M059J (cell line): ENCODE data around the gene LOXL3. TPM values are rescaled to one million over a fixed set of nuclear protein-coding genes. Genes with fewer than 3 reads are reported as not detected.
"Not testable (repeated sequence)": the region's sequence is repeated elsewhere in the genome, so short reads cannot be mapped to it uniquely, and the experiment has no call there.

Experiments used
- DNase-seq: peaks from one replicate; pipeline ENCODE4 v3.0.0-alpha.2; 2012; ENCODE audit warnings: low read depth
- total RNA-seq: library from RNA; depleted of rRNA; stranded (reverse); fragments of >200 nt; shearing (Covaris generic); gene quantifications from 2 replicates; pipeline ENCODE4 v1.2.3, GENCODE V29; 2014; rRNA removed

Gene LOXL3
- total RNA-seq, 1 experiment from 2014 or later, result 66.9 TPM

- DNase-seq, result no peak
Observed at GRCh38 chr2:74488643-74489481, 64.9 kb downstream of the LOXL3 start.

DNA sequence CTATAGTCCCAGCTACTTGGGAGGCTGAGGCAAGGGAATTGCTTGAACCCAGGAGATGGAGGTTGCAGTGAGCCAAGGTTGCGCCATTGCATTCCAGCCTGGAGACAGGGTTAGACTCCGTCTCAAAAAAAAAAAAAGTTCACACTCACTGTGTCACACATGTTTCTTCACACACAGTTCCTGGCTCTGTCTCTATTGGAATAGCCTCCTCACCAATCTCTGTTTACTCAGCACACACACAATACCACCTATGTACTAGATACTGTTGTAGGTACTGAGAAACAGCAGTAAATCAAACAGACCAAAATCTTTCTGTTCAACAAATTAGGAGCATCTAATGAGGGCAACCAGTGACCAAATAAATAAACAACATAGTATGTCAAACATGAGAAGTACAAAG lies 67.6 kb downstream of the LOXL3 start:
- no peak for DNase-seq

GRCh38 chr2:74483675-74484164 lies 70.0 kb downstream of the LOXL3 start:
- not testable (repeated sequence) for DNase-seq

DNA sequence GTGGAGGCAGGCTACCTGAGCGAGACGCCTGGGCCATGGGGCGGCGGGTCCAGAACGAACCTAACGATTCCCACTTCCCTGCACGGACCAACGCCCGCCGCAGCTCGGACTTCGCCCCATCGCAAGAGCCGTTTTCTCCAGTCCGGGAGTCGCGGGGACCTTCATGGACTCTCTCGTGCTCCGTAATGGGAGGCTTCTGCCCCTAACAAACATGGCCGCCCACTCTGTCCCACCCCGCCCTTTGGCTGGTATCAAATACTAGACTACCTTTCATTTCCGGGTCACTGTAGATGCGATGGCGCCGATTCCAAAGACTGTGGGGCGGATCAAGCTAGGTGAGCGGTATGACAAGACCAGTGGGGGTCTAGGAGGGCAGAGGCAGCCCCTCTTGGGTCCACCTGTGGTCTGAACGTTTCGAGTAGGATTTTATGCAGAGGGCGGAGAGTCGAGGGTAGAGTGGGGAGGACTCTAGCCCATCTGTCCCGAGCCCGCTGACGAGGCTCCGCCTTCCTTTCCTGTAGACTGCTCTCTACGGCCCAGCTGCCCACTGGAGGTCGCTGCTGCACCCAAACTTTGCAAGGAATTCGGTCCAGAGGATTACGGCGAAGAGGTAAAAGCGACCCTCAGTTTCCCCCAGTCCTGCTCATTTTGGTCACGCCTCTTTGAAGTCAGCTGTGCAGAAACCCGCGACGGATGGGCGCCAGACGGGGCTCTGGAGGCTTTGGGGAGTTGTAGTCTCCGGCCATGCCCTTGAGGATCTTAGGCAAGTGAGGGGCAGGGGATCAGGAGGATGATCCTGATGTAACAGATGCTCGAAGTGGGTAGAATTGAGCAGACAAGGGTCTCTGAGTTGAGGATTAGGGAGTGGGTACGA lies 70.7 kb downstream of the LOXL3 start, which contains the start of the genes CCDC142 and TTC31:
Gene CCDC142 (minus strand): TSS at position 198 of the 874 bp plus-strand sequence. CDS start 161 bp downstream, at position 37.
Gene TTC31 (plus strand): TSS at position 281 of the 874 bp plus-strand sequence. CDS start 15 bp downstream, at position 296.
- peak; percentile 94 for DNase-seq

Other genes starting within 250 kb of the LOXL3 start
- 0.02 TPM in 1 of 2 replicates, not detected in the other for gene SLC4A5, start 210.5 kb downstream of the LOXL3 start, total RNA-seq
- gene DCTN1, start 173.6 kb downstream of the LOXL3 start, total RNA-seq, result 51.5 and 87.0 TPM in 2 replicates
- gene C2orf81, start 132.3 kb downstream of the LOXL3 start, total RNA-seq, result 0.57 and 1.6 TPM in 2 replicates
- 60.2 and 64.7 TPM in 2 replicates for gene WDR54, start 132.2 kb downstream of the LOXL3 start, total RNA-seq
- gene RTKN, start 112.0 kb downstream of the LOXL3 start, total RNA-seq, result 10.5 and 12.1 TPM in 2 replicates
- 7.8 and 27.8 TPM in 2 replicates for gene INO80B, start 98.9 kb downstream of the LOXL3 start, total RNA-seq
- 45.2 and 55.7 TPM in 2 replicates for gene WBP1, start 95.5 kb downstream of the LOXL3 start, total RNA-seq
- gene MOGS, start 88.6 kb downstream of the LOXL3 start, total RNA-seq, result 52.1 and 77.3 TPM in 2 replicates
- gene MRPL53, start 81.3 kb downstream of the LOXL3 start, total RNA-seq, result 38.0 and 38.2 TPM in 2 replicates
- gene CCDC142, start 70.9 kb downstream of the LOXL3 start, total RNA-seq, result 7.8 TPM in 2 replicates
- gene TTC31, start 70.9 kb downstream of the LOXL3 start, total RNA-seq, result 10.0 and 13.6 TPM in 2 replicates
- gene LBX2, start 54.3 kb downstream of the LOXL3 start, total RNA-seq, result 0.10 and 1.6 TPM in 2 replicates
- 28.9 and 31.3 TPM in 2 replicates for gene PCGF1, start 46.2 kb downstream of the LOXL3 start, total RNA-seq
- 0.10 and 0.34 TPM in 2 replicates for gene TLX2, start 39.5 kb downstream of the LOXL3 start, total RNA-seq
- gene DQX1, start 27.7 kb downstream of the LOXL3 start, total RNA-seq, result not detected in 2 replicates
- 115 and 119 TPM in 2 replicates for gene AUP1, start 24.2 kb downstream of the LOXL3 start, total RNA-seq
- gene HTRA2, start 24.0 kb downstream of the LOXL3 start, total RNA-seq, result 29.4 and 32.0 TPM in 2 replicates
- 7.5 and 13.3 TPM in 2 replicates for gene DOK1, start 778 bp upstream of the LOXL3 start, total RNA-seq
- gene M1AP, start 94.4 kb upstream of the LOXL3 start, total RNA-seq, result not detected in 2 replicates
- gene SEMA4F, start 100.3 kb upstream of the LOXL3 start, total RNA-seq, result 7.3 and 7.6 TPM in 2 replicates